Skeletal muscle satellite cell (primary cell): ENCODE measurements around the gene TTI1.

ENCODE experiments used
- H3K27me3 ChIP-seq: 2 replicates; pipeline ENCODE4 v1.7.0; 2013; ENCODE audit warnings: low read length; ENCODE audit not compliant: control insufficient read depth, insufficient read depth
- H3K36me3 ChIP-seq: 2 replicates; pipeline ENCODE4 v1.7.0; 2013; ENCODE audit warnings: mild to moderate bottlenecking, control low read depth, low read length; ENCODE audit not compliant: insufficient read depth
- H3K4me1 ChIP-seq: 2 replicates; pipeline ENCODE4 v1.7.0; 2013; ENCODE audit warnings: low read length; ENCODE audit not compliant: control insufficient read depth, insufficient read depth
- H3K4me2 ChIP-seq: 2 replicates; pipeline ENCODE4 v1.7.0; 2013; ENCODE audit warnings: mild to moderate bottlenecking, low read length
- H3K4me3 ChIP-seq: 2 replicates; pipeline ENCODE4 v1.7.0; 2013; ENCODE audit warnings: low read length
- H3K9ac ChIP-seq: 2 replicates; pipeline ENCODE4 v1.7.0; 2013; ENCODE audit warnings: mild to moderate bottlenecking, low read depth, low read length, moderate library complexity
- H3K9me3 ChIP-seq: replicated peaks from 2 replicates; pipeline ENCODE4 v1.7.0; 2013; ENCODE audit warnings: mild to moderate bottlenecking, control low read depth, low read length

The TTI1 gene

GRCh38 chr20:37984018-37984785 lies 49.1 kb downstream of the TTI1 start:
- H3K36me3 ChIP-seq, result peaks cover 4% of the 10 kb centered on the region
- no peaks in the 10 kb centered on the region for H3K9me3 ChIP-seq
- no peak overlapping the region for H3K4me3 ChIP-seq
- H3K4me1 ChIP-seq, result peaks cover 26% of the 10 kb centered on the region
- no peak overlapping the region for H3K4me2 ChIP-seq
- H3K9ac ChIP-seq, result no peak overlapping the region
- H3K27me3 ChIP-seq, result no peaks in the 10 kb centered on the region

- Histone ChIP-seq H3K9me3 (no peaks in the 10 kb centered on the region), H3K27me3 (no peaks in the 10 kb centered on the region), H3K36me3 (peaks cover 4% of the 10 kb centered on the region), H3K4me2 (no peak overlapping the region), H3K9ac (no peak overlapping the region), H3K4me1 (peaks cover 20% of the 10 kb centered on the region), H3K4me3 (no peak overlapping the region)
Observed at GRCh38 chr20:37983286-37983685, 50.0 kb downstream of the TTI1 start.

GRCh38 chr20:37981568-37981967 lies 51.7 kb downstream of the TTI1 start:
- H3K9ac ChIP-seq, result no peak overlapping the region
- no peaks in the 10 kb centered on the region for H3K27me3 ChIP-seq
- no peak overlapping the region for H3K4me2 ChIP-seq
- H3K4me3 ChIP-seq, result no peak overlapping the region
- peaks cover 3% of the 10 kb centered on the region for H3K4me1 ChIP-seq
- H3K9me3 ChIP-seq, result no peaks in the 10 kb centered on the region
- H3K36me3 ChIP-seq, result peaks cover 4% of the 10 kb centered on the region

DNA sequence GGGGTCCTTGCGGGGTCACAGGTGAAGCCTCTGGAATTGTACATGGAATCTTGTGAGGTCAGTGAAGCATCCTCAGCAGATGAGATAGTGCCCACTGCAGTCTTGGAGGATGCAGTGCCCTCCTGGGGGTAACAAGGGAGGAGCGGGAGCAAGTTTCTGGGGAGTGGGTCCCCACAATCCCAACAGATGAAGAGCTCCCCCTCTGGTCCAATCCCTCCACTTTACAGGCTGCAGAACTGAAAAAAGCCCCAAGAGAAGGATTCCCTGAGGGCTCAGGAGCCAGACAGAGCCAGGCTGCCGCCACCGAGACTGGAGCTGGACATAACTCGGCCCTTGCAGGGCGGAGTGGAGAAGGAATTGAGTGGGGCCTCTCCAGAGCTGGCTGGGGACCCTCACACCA lies 52.4 kb downstream of the TTI1 start:
- no peaks in the 10 kb centered on the region for H3K27me3 ChIP-seq
- H3K4me1 ChIP-seq, result no peaks in the 10 kb centered on the region

DNA sequence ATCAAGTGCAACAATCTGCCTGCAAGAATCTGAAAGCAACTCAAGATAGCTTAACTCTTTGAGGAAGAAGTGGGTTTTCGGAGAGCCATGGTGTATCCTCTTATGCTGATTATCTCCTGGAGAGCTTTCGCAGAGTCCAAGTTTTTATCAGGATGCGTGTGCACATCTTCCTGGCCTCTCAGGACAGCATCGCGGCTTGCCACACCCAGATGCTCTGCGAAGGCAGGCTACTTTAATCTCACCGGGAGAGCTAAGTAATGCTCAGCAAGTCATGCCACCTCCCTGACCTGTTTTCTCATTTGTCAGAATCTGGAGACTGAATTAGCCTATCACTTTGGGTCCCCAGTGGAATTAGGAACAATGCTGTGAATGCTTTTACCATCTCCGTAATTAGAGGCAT lies 52.9 kb downstream of the TTI1 start:
- Histone ChIP-seq H3K4me3 (no peak overlapping the region), H3K9me3 (no peaks in the 10 kb centered on the region), H3K27me3 (no peaks in the 10 kb centered on the region), H3K36me3 (peaks cover 4% of the 10 kb centered on the region), H3K4me1 (no peaks in the 10 kb centered on the region), H3K4me2 (no peak overlapping the region), H3K9ac (no peak overlapping the region)

More for the DNA sequence above, 52.4 kb downstream of the TTI1 start:
- no peaks in the 10 kb centered on the region for H3K9me3 ChIP-seq
- H3K36me3 ChIP-seq, result peaks cover 4% of the 10 kb centered on the region
- H3K4me3 ChIP-seq, result no peak overlapping the region
- H3K9ac ChIP-seq, result no peak overlapping the region
- no peak overlapping the region for H3K4me2 ChIP-seq

DNA sequence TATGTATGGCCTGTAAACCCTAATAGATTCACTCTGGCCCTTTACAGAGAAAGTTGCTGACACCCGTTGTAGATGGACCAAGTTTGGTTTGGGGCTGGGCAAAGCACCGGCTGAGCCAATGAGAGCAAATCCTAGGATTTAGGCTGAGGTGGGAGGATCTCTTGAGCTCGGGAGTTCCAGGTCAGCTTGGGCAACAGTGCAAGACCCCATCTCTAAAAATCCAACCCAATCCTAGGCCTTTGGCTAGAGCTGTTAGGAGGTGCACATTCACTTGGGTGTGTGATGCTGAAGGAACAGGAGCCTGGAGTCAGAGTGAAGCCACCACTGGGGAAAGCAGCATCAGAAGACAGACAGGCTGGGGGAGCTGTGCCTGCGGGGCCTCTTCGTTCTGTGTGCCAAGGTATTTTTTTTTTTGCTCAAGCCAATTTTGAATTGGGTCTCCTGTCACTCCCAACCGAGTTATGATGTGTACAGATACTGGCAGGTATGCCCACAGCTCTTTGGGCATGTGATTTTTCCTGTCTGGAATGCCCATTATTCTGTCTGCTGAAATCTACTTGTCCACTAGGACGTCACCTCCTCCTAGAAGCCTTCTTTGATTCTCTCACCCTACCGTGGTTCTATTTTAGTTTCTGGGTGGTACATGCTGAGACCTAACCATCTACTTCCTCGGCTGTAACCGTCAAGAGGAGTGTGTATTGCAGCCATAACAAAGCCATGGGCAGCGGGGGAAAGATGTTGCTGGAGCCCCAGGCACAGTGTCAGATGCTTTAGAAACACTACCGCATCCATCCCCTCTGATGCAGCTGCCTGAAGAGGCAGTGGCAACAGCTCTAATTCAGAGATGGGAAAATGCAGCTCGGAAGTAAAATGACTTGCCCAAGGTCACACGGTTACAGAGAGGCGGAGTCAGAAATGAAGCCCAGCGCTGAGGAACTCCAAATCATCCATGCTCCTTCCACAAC lies 54.0 kb downstream of the TTI1 start:
- H3K4me1 ChIP-seq, result no peaks in the 10 kb centered on the region
- H3K9ac ChIP-seq, result no peak overlapping the region
- no peaks in the 10 kb centered on the region for H3K27me3 ChIP-seq
- H3K9me3 ChIP-seq, result no peaks in the 10 kb centered on the region
- H3K4me3 ChIP-seq, result no peak overlapping the region
- no peak overlapping the region for H3K4me2 ChIP-seq
- peaks cover 4% of the 10 kb centered on the region for H3K36me3 ChIP-seq

DNA sequence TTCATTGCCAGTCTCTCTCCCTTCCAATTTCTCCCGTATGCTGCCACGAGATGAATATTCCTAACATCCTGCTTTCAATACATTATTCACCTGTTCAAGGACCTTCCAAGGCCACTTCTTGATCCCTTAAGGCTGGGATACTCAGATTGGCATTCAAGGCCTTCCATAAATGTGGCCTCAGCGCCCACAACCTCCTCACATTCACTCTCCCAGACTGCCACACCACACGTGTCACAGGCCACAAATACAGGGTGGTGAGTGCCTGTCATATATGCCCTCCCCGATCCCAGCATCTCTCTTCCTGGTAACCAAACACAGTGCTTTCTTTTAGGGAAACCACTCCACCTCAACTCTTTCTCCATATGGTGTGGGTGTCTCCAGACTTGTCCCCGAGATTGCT lies 55.5 kb downstream of the TTI1 start:
- Histone ChIP-seq H3K9me3 (no peaks in the 10 kb centered on the region), H3K36me3 (peaks cover 4% of the 10 kb centered on the region), H3K9ac (no peak overlapping the region), H3K4me1 (no peaks in the 10 kb centered on the region), H3K4me3 (no peak overlapping the region), H3K27me3 (no peaks in the 10 kb centered on the region), H3K4me2 (no peak overlapping the region)

DNA sequence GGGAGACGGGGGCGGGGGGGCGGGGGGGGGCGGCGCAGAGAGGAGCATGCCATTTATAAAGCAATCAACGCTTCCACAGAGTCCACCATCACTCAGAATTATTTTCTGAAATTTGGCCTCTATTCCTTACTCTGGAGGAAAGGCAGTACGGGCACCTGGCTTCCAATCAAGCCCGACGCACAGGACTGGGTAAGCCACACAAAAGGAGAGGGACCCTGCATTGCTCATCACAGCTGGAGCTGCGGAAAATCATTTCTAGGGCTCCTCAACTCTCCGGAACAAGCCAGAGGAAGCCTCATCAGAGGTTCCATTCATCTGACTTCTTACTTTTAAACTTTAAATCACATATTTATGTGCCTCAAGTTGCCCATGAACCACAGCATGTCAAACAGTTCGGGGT lies 55.9 kb downstream of the TTI1 start:
- no peaks in the 10 kb centered on the region for H3K4me1 ChIP-seq
- H3K36me3 ChIP-seq, result peaks cover 4% of the 10 kb centered on the region
- no peak overlapping the region for H3K9ac ChIP-seq
- H3K9me3 ChIP-seq, result no peaks in the 10 kb centered on the region
- H3K4me2 ChIP-seq, result no peak overlapping the region
- no peaks in the 10 kb centered on the region for H3K27me3 ChIP-seq
- no peak overlapping the region for H3K4me3 ChIP-seq

DNA sequence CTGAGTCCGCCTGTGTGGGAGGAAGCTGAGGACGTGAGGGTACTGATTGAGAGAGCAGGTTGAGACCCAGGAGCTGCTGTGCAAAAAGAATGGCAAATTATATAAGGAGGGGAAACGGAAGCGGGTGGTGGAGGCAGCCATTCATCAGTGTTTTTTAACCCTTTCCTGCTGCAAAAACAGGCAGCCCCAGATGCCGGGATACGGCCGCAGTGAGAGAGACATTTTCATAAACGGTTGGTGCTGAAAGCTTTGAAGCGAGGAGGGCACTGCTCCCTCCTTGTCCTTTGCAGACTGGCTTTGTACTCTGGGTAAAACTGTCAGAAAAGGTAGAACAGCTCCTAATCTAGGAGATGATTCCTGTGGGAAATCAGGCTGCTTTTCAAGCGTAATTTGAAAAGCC lies 56.4 kb downstream of the TTI1 start:
- H3K9me3 ChIP-seq, result no peaks in the 10 kb centered on the region
- H3K4me3 ChIP-seq, result no peak overlapping the region
- no peaks in the 10 kb centered on the region for H3K27me3 ChIP-seq
- H3K9ac ChIP-seq, result no peak overlapping the region
- no peaks in the 10 kb centered on the region for H3K4me1 ChIP-seq
- H3K36me3 ChIP-seq, result peaks cover 4% of the 10 kb centered on the region
- H3K4me2 ChIP-seq, result no peak overlapping the region

DNA sequence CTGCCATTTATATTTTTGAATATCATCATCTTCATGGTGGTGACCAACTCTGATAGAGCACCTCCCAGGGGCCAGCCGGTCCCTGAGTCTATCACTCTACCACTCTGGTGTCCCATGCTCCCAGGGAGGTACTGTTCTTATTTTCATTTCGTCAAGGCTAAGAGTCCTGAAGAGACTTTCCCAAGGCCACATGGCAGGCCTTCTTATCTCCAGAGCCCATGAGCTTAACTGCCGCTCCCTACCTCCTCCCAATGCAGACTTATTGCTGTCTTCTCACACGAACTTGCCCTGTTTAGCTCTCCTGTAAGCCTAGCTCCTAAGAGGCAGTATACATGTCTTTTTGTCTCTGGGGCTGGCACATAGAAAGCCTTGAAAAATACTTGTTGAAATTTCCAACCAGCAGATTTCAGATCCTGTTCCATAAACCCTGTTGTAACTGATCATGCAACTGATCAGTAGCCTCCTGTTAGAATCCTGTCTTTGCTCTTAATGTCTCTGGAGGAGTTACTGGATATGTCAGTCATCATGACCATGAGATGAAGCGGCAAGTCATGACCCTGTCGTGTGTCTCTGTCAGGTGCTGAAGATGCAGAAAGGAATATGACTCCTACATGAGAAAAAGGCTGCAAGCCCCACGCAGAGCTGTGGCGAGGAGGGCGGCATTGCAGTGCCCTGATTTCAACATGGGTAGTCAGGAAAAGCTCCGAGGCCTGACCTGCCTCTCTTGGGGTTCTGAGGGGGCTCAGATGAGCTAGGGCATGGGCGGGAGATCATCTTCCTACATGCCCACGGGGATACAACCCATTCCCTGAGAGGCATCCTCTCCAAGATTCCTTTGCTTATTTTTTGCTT lies 60.0 kb downstream of the TTI1 start:
- no peak overlapping the region for H3K4me3 ChIP-seq
- H3K27me3 ChIP-seq, result no peaks in the 10 kb centered on the region
- no peak overlapping the region for H3K4me2 ChIP-seq
- no peaks in the 10 kb centered on the region for H3K36me3 ChIP-seq
- peaks cover 16% of the 10 kb centered on the region for H3K4me1 ChIP-seq
- no peak overlapping the region for H3K9ac ChIP-seq
- H3K9me3 ChIP-seq, result no peaks in the 10 kb centered on the region
